AG08395 (cell line): Measurements from ENCODE around the gene IL1R1.

Experiments
- DNase-seq: peaks from one replicate; pipeline ENCODE4 v3.0.0; 2012; ENCODE audit warnings: mixed read lengths, low spot score

The IL1R1 gene

DNA sequence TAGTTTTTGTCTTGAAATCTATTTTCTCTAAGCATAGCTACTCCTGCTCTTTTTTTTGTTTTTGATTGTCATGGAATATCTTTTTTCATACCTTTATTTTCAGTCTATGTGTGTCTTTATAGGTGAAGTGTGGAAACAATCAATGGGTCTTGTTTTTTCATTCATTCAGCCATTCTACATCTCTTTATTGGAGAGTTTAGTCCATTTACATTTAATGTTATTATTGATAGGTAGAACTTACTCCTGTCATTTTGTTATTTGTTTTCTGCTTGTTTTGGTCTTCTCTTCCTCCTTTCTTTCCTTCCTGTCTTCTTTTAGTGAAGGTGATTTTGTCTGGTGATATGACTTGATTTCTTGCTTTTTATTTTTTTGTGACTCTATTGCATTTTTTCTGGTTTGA, 62.1 kb downstream of the IL1R1 start:
- DNase-seq = no peak

DNA sequence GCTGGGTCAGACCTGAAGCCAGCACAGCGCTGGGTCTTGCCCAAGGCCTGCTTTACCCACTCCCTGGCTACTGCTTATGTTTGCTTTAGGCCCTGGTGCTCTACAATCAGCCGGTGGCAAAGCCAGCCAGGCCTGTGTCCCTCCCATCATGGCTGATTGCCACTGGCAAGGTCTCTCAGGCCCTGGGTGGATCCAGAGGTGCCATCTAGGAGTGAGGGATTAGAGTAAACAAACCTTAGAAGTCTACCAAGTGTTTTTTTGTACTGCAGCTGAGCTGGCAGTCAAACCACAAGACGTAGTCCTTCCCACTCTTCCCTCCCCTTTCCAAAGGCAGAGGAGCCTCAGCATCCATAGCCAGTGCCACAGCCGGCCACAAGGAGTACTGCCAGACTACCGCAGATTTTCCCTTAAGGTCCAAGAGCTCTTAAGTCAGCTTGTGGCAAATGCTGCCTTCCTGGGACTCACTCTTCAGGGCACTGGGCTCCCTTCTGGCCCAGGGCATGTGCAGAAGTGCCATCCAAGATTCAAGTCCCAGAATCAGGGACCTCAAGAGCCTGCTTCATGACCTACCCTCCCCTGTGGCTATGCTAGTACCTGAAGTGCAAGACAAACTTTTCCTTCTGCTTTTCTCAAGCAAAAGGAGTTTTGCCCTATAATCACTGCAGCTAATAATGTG, 64.3 kb downstream of the IL1R1 start:
- no peak for DNase-seq

DNA sequence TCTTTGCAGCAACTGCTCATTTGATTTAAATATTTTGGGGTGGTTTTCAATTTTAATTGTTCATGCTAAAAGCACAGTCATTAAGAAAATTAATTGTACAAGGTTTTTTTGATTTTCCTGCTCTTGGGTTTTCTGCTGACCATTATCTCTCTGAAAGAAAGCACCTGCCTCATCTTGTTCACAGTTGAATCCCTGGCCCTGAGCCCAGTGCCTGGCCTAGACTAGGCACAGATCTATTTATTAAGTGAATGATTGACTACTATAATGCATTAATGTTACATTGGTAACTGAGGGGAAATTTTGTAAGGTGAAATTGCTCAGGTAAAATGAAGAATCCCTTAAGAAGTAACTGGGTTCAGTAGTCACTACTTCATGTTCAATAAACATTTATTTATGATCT, 66.2 kb downstream of the IL1R1 start:
- DNase-seq = no peak

DNA sequence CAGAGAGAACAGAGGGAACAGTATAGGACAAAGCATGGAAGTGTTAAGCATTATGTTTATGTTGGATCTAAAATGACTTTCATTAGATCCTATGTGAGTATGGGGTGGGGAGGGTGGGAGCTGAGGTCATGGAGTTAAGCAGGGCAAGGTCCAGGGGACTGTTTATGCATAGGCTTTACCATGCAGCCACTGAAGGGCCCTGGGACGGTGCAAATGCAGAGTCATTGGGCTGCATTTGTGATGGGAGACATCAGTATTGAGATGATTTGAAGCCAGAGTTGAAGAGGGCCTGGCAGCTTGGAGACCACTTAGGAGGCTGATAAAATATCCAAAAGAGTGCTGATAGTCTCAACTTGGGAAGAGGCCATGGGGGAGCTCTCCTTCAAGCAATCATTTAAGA, 66.9 kb downstream of the IL1R1 start:
- DNase-seq = no peak

DNA sequence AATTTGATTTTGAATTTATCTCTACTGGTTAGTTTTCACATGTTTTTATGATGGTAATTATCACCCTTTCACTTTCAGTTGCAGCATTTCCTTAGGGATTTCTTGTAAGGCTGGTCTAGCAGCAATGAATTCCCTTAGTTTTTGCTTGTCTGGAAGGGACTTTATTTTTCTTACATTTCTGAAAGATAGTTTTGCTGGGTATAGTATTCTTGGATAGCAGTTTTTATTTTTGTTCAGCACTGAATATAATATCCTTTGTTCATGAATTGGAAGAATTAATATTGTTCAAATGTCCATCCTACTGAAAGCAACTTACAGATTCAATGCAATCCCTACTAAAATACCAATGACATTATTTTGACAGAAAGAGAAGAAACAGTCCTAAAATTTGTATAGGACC, 74.5 kb downstream of the IL1R1 start:
- no peak for DNase-seq

DNA sequence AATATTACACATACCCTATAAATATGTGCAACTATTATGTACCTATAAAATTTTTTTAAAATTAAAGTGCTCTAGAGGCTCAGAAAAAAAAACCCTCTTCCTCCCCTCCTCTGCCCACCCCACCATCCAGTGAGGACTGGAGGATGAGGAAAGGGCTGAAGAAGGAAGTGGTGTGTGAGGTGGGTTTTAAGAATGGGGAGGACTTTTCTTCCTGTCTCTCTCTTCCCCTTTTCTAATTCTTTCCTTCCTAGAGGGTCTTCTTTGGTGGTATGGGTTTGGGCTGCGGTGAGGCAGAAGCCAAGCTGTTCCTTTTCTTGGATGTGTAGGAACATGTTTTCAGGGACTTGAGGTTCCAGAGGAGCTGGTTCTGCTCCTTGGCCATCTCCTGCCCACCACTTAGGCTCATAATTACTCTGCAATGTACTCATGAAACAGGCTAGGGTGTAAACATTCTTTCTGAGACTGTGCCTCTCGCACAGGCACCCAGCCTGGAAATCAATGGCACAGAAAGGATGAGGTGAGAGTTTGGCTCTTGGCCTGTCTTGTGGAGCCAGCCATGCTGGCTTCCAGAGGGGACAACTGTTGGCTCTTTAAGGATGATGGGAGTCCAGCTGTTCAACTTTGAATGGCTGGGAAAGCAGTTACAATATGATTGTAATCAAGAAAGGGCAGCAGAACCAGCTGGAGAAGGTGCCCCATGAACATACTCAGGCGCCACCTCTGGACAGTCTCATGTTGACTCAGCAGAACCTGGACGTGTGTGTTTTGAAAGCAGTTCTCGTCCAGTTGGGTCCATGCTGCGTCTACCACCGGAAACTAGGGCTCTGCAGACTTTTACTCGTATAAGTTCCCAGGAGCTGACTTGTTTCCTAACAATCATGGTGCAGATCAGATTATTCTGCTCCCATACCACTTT, 82.5 kb downstream of the IL1R1 start:
- no peak for DNase-seq

DNA sequence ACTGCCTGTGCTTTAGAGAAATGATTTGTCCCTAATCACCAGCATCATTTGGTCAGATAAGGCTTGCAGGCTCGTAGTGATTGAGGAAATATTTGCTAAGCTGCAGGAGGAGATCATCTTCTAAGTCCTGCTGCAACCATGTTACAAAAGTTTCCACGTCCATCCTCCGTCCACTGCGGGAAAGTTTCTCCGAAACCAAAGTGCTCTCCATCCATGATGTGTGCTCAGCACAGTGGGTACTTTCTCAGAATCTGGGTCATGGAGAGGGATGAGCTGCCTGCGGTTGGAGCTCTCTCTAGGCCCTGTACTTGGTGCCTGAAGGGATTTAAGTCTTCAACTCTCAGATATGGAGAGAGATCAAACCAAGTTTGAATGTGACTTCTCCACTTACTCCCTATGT, 83.6 kb downstream of the IL1R1 start:
- no peak for DNase-seq

DNA sequence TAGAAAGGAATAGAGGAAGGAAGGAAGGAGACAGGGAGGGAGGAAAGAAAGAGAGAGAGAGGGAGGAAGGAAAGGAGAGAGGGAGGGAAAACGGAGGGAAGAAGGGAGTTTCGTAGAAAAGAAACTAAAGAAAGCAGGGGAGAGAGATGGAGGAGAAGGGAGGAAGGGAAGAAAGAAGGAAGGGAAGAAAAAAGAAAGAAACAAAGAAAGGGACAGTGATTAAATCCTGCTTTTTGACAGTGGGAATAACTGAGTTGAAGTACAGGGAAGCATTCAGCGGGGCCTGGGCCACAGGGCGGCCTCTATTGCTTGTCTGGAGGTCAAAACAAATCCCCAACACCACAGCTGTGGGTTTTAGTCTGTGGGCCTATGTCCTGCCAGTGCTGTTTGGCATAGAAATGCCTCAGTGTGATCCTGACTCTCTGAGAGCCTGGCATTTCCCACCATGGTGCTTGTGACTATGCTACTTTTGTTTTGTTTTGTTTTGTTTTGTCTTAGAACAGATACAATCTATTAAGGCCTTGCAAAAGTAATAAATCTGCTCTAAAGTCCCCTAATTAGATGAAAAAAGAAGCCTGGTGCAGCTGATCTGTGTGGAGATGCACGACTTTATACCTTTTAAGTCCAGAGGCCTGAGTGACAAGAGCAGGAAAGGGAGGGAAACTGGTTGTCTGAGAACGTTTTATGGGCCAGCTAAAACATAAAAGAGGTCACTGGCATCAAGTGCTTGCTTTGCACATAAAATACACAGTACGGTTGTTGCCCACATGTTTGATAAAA, 84.3 kb downstream of the IL1R1 start:
- DNase-seq = no peak

DNA sequence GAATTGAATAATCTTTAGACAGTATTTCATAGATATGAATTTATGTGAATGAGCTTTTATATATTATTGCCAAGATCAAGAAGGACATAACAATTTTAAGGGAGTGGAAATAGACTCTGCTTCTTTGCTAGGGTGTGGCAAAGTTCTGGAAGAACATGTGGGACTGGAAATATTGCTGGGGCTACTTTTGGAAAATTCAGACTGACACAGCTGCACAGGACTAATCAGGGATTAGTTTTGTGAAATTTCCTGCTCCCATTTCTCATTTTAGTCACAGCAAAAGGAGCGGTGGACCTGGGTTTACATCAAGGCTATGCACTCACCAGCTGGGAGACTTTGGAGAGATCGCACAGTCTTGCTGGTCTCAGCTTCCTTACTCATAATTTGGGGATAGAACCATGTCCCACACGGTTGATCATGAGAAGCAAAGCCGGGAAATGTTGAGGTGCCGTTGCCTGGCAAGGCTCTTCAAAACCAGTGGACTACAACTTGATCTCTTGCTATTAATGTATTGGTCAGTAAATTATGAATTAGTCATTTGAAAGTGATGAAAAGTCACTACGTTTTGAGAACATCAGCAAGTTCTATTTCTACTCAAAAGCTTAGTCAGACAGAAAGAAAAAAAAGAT, 86.7 kb downstream of the IL1R1 start:
- no peak for DNase-seq
